Cerebellar cortex (tissue), 1 donor: ENCODE data around the gene THADA.
A peak's percentile ranks its signal among the peaks of the same experiment; 100 is the strongest.

ENCODE experiments used
- DNase-seq: peaks from one replicate; pipeline ENCODE4 v3.0.0-alpha.2; 2015; ENCODE audit warnings: low spot score

THADA gene

GRCh38 chr2:43495727-43496126, 100.1 kb downstream of the THADA start:
- no peak for DNase-seq

GRCh38 chr2:43493954-43494353, 101.9 kb downstream of the THADA start:
- no peak for DNase-seq

- no peak for DNase-seq
Observed at GRCh38 chr2:43491065-43491639, 104.7 kb downstream of the THADA start.

GRCh38 chr2:43490252-43490786, 105.5 kb downstream of the THADA start:
- no peak for DNase-seq

GRCh38 chr2:43488737-43489136, 107.1 kb downstream of the THADA start:
- DNase-seq, result no peak

- no peak for DNase-seq
Observed at GRCh38 chr2:43486603-43487002, 109.2 kb downstream of the THADA start.

- peak; percentile 85 for DNase-seq
Observed at GRCh38 chr2:43484323-43484930, 111.4 kb downstream of the THADA start.

- no peak for DNase-seq
Observed at GRCh38 chr2:43482961-43483360, 112.9 kb downstream of the THADA start.

GRCh38 chr2:43481927-43482542, 113.8 kb downstream of the THADA start:
- DNase-seq, result no peak

- no peak for DNase-seq
Observed at GRCh38 chr2:43480874-43481273, 115.0 kb downstream of the THADA start.

GRCh38 chr2:43478412-43479086, 117.3 kb downstream of the THADA start:
- no peak for DNase-seq

- no peak for DNase-seq
Observed at GRCh38 chr2:43475922-43476321, 119.9 kb downstream of the THADA start.

- DNase-seq, result no peak
Observed at GRCh38 chr2:43475137-43475846, 120.5 kb downstream of the THADA start.

- DNase-seq, result no peak
Observed at GRCh38 chr2:43474273-43474672, 121.6 kb downstream of the THADA start.

GRCh38 chr2:43473767-43474166, 122.1 kb downstream of the THADA start:
- no peak for DNase-seq

GRCh38 chr2:43472527-43473194, 123.2 kb downstream of the THADA start:
- DNase-seq, result no peak

- no peak for DNase-seq
Observed at GRCh38 chr2:43469713-43470112, 126.1 kb downstream of the THADA start.

GRCh38 chr2:43469094-43469493, 126.7 kb downstream of the THADA start:
- no peak for DNase-seq

- no peak for DNase-seq
Observed at GRCh38 chr2:43467891-43468290, 127.9 kb downstream of the THADA start.

GRCh38 chr2:43465234-43465633, 130.6 kb downstream of the THADA start:
- no peak for DNase-seq

- no peak for DNase-seq
Observed at GRCh38 chr2:43464590-43464989, 131.2 kb downstream of the THADA start.
